KOPT-K1 (cell line): ENCODE results near the gene GALNT4.

Experiments used
- H3K27ac ChIP-seq: fragments of 200-600 bp; sonication (generic); 2 replicates; pipeline ENCODE4 v1.5.1; 2016; ENCODE audit warnings: antibody characterized with exemption, mild to moderate bottlenecking, low read depth, low read length; ENCODE audit not compliant: poor library complexity, severe bottlenecking
- H3K36me3 ChIP-seq: fragments of 200-600 bp; sonication (generic); 2 replicates; pipeline ENCODE4 v1.5.1; 2017; ENCODE audit warnings: antibody characterized with exemption, mild to moderate bottlenecking, low read length, moderate library complexity; ENCODE audit not compliant: insufficient read depth
- H3K9me3 ChIP-seq: fragments of 200-600 bp; sonication (generic); 2 replicates; pipeline ENCODE4 v1.5.1; 2017; ENCODE audit warnings: antibody characterized with exemption, low read length, mild to moderate bottlenecking; ENCODE audit not compliant: insufficient read depth, poor library complexity, severe bottlenecking

GALNT4 gene

DNA sequence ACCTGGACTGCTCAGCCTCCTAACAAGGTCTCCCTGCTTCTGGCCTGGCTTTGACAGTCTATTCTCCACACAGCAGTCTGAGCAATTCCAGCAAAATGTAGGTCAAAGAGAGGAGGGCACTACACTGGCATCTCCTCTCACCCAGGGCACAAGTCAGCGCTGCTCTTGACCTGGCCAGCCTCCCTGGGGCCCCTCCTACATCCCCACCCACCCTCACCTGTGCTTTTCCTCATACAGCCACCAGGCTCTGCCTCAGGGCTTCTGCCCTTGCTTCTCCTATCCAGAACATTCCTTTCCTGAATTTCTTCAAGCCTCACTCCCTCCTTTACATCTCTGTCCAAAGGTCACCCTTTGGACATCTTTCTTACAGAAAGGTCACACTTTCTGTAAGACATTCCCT, 33.7 kb downstream of the GALNT4 start:
- H3K36me3 ChIP-seq: peaks cover 42% of the 10 kb centered on the region
- H3K27ac ChIP-seq: no peak overlapping the region
- H3K9me3 ChIP-seq: no peaks in the 10 kb centered on the region

GRCh38 chr12:89486264-89486663, 38.3 kb downstream of the GALNT4 start:
- H3K9me3 ChIP-seq: no peaks in the 10 kb centered on the region
- no peak overlapping the region for H3K27ac ChIP-seq
- H3K36me3 ChIP-seq: peaks cover 38% of the 10 kb centered on the region

- Histone ChIP-seq H3K9me3 (no peaks in the 10 kb centered on the region), H3K36me3 (peaks cover 22% of the 10 kb centered on the region), H3K27ac (no peak overlapping the region)
Measured at GRCh38 chr12:89484470-89484869, 40.1 kb downstream of the GALNT4 start.

DNA sequence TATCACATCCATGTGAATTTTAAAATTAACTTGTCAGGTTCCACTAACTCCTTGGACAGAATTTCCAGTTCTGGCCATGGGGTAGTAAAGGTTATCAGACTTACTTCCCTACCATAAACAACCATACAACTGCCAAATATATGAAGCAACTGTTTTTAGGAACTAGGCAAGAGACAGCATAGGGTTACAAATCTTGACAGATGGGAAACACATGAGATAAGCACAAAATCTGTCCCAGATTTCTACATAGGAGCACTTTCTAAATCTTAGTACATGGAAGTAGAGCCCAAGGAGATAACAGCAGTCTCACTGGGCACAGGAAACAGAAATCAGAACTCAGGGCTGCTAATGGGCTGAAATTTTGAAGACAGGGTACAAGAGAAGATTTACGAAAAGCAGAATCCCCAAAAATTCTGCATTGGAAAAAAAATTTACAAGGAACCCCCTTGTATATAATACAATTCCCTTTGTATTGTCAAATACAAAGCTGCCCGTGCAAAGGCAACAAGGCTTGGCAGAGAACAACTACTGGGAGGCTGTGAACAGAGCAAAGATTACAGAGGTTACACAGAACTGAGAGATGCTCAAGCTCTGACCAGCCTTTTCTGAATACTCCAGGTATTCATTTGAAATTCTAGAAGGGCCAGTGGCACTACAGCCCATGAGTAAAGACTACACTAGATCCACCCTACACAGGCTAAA, 43.2 kb downstream of the GALNT4 start:
- Histone ChIP-seq H3K27ac (no peak overlapping the region), H3K36me3 (peaks cover 5% of the 10 kb centered on the region; the same call in 1 of the 2 replicates), H3K9me3 (no peaks in the 10 kb centered on the region)

GRCh38 chr12:89479982-89480381, 44.6 kb downstream of the GALNT4 start:
- no peak overlapping the region for H3K27ac ChIP-seq
- no peaks in the 10 kb centered on the region for H3K9me3 ChIP-seq
- no peaks in the 10 kb centered on the region for H3K36me3 ChIP-seq

DNA sequence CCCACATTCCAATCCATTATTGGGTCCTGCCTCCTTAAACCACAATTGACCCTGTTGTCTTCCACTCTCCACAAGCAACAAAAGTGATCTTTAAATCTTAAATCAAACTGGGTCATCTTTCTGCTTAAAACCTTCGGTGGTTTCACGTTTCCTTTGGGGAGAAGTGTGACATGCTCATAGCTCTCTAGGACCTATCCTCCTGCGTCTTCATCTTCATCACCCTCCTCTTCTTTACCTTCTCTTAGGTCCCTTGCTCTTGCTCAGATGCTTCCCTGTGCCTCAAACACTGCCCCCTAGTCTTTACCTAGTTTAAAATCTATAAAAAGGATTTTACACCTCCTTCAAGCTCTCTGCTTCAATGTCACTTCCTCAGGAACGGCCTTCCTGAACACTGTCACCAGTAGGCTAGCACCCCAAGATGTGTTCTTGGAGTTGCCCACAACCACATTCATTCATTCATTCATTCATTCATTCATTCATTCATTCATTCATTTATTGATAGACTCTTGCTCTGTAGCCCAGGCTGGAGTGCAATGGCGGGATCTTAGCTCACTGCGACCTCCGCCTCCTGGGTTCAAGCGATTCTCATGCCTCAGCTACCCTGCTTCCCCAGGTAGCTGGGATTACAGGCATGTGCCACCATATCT, 46.8 kb downstream of the GALNT4 start:
- Histone ChIP-seq H3K36me3 (no peaks in the 10 kb centered on the region), H3K27ac (no peak overlapping the region), H3K9me3 (no peaks in the 10 kb centered on the region)

DNA sequence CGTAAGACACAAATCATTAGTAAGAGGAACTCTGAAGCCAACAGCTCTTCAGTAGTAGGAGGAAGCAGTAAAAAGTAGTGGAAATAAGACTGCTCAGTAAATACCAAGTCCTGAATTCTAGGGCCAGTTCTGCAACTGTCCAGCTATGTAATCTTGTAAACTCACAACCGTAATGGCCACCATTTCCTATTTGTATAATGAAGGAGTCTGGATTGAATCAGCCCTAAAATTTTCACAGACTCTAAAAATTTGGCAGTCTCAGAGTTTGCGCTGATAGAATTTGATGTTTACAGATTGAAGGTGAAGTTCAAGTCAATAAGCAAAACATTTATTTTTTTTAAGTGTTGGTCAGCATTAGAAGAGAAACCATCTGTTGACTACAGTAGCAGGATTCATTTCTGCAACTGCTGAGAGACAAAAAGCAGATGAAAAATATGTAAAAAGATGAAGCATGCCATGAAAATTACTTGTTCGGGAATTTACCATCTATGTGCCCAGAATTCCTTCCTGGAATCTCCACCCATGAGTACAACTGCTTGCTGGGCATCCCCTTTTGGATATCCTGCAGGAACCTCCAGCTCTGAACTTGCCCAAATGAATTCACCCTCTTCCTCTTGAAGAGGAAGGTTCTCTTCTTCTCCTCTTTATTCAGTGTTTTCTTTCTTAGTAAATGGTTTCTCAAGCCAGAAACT, 47.5 kb downstream of the GALNT4 start:
- Histone ChIP-seq H3K27ac (no peak overlapping the region), H3K9me3 (no peaks in the 10 kb centered on the region), H3K36me3 (no peaks in the 10 kb centered on the region)

GRCh38 chr12:89476232-89476631, 48.4 kb downstream of the GALNT4 start:
- H3K9me3 ChIP-seq: no peaks in the 10 kb centered on the region
- no peaks in the 10 kb centered on the region for H3K36me3 ChIP-seq

DNA sequence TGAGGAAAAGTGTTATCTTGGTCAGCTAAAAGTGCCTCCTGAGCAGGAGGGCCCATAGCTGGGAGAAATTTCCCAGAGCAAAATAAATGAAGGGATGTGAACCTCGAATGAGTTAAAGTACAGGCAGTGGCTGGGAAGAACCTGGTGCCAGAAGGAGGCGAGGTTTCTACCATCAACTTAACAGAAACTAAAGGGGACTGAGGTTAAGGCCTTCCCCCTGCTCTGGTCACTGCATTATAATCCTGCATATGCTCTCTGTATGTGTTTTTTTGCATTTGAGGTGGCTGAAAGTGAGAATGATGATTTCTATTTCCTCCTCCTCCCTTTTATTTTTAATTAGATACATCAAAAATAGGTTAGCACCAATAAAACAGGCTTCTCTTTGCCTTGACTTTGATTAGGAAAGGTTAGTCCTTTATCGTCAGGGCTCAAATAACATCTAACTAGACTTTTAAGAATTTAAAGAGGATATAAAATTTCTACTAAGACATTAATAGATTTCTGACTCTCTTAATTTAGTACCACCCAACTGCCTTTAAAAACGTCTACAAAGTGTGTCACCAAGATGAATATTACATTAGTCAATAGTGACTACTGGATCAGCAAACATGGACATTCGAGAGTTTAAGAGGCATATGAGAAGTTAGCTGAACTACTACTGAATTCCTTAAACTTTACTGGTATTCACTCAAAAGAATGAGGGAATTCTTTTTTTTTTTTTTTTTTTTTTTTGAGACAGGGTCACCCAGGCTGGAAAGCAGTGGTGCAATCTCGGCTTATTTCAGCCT, 49.2 kb downstream of the GALNT4 start:
- no peak overlapping the region for H3K27ac ChIP-seq
- no peaks in the 10 kb centered on the region for H3K9me3 ChIP-seq
- H3K36me3 ChIP-seq: no peaks in the 10 kb centered on the region

More at GRCh38 chr12:89476232-89476631, 48.4 kb downstream of the GALNT4 start:
- no peak overlapping the region for H3K27ac ChIP-seq

DNA sequence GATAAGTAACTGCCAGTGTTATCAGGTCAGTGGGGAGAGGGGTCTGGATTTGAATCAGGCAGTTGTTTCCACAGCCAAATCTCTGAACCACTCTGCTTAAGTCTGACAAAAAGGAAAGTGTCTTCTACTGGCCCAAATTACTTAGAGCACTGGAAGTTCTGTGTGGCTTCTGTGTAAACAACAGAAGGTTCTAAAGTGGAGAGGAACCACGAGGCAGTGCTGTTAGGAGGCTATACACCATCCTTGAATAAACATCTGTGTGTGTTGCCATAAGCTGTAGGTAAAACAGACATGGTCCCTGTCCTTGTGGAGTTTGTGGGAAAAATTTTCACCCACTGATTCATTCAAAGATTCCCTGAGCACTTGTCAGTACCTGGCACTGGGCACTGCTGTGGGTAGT, 50.0 kb downstream of the GALNT4 start:
- no peak overlapping the region for H3K27ac ChIP-seq
- no peaks in the 10 kb centered on the region for H3K9me3 ChIP-seq
- H3K36me3 ChIP-seq: no peaks in the 10 kb centered on the region
